Ovary (tissue), 3 donors: ENCODE data around the gene OR9Q1.

Experiments used
- CTCF ChIP-seq, 3 donors: fragments of 450-650 bp in 2 of 3; fragments of 200-600 bp in 1 of 3; IDR thresholded peaks; one replicate each; pipeline versions ENCODE4 v1.5.1 to v1.8.0; 2016 to 2022; ENCODE audit warnings: antibody characterized with exemption in 3 of 3, mild to moderate bottlenecking in 1 of 3
- EP300 ChIP-seq: sonication (generic); formaldehyde crosslinking; IDR thresholded peaks from one replicate; pipeline ENCODE4 v1.6.1; 2017; ENCODE audit warnings: antibody characterized with exemption
- POLR2A ChIP-seq: fragments of 450-650 bp; IDR thresholded peaks from one replicate; pipeline ENCODE4 v1.6.1; 2017; ENCODE audit warnings: antibody characterized with exemption, mild to moderate bottlenecking, moderate library complexity
- donor health status: DM: no; HTN: no; CAD: no.

- TF ChIP-seq CTCF (IDR thresholded peaks at IDR 0.05) (no peak), POLR2A (no peak), EP300 (no peak)
These were observed 20.1 kb upstream of the OR9Q1 start for GRCh38 chr11:58003591-58003990.
